Kidney (tissue), 14 donors: Measurements from ENCODE around the gene PDE1A. TPM values are rescaled to one million over a fixed set of nuclear protein-coding genes. Genes with fewer than 3 reads are reported as not detected.

Experiments
- DNase-seq, 5 donors: peaks; one replicate each; pipeline ENCODE4 v3.0.0-alpha.2; 2013 to 2020
- FAIRE-seq: peaks from 2 replicates; lab custom pipeline; 2012; peaks lifted over from hg19 to GRCh38; lab: Jason Lieb, UNC
- H3K27ac ChIP-seq, 2 donors: one replicate each; pipeline ENCODE4 v1.7.0; 2013; ENCODE audit warnings: low read depth in 2 of 2, low read length in 2 of 2, inconsistent platforms in 1 of 2
- H3K27me3 ChIP-seq: one replicate; pipeline ENCODE4 v1.7.1; 2013; ENCODE audit warnings: low read length, inconsistent platforms; ENCODE audit not compliant: control insufficient read depth, insufficient read depth
- H3K36me3 ChIP-seq, 3 donors: one replicate each; pipeline versions ENCODE4 v1.7.0 to v1.7.1; 2013; ENCODE audit warnings: low read length in 3 of 3, control low read depth in 1 of 3, inconsistent platforms in 1 of 3; ENCODE audit not compliant: insufficient read depth in 3 of 3, control insufficient read depth in 2 of 3
- H3K4me1 ChIP-seq, 3 donors: one replicate each; pipeline versions ENCODE4 v1.7.0 to v1.7.1; 2013; ENCODE audit warnings: low read length in 3 of 3, inconsistent platforms in 1 of 3, low read depth in 1 of 3; ENCODE audit not compliant: control insufficient read depth in 2 of 3, insufficient read depth in 2 of 3
- H3K4me3 ChIP-seq, 3 donors: one replicate each; pipeline versions ENCODE4 v1.7.0 to v1.8.1; 2013; ENCODE audit warnings: low read length in 3 of 3, control low read depth in 1 of 3, inconsistent platforms in 1 of 3
- H3K9ac ChIP-seq, 3 donors: one replicate each; pipeline versions ENCODE4 v1.7.0 to v1.7.1; 2013; ENCODE audit warnings: low read length in 3 of 3, control low read depth in 1 of 3, inconsistent platforms in 1 of 3
- H3K9me3 ChIP-seq, 3 donors: one replicate each; pipeline versions ENCODE4 v1.7.0 to v1.7.1; 2013; ENCODE audit warnings: low read length in 3 of 3, control low read depth in 1 of 3, inconsistent platforms in 1 of 3; ENCODE audit not compliant: control insufficient read depth in 2 of 3, insufficient read depth in 1 of 3
- intact Hi-C: fragments of 100-400 bp; cut with DNase I; formaldehyde crosslinking; loops from one replicate; pipeline ENCODE4 v1.11.1; 2022
- polyA plus RNA-seq: library from polyadenylated mRNA; stranded (reverse); fragments of 350-450 nt; fragmentation: Illumina TruSeq; extraction: RNeasy Lipid Tissue Mini Kit (QIAGEN cat#74804); gene quantifications from one replicate; pipeline ENCODE4 v1.2.3, GENCODE V29; 2014; ENCODE audit warnings: low read depth, low replicate concordance; ENCODE audit not compliant: insufficient read depth
- total RNA-seq: library from RNA; stranded (reverse); fragmentation: NEBNext Ultra II Directional; extraction: Animal tissue kit (Norgen Biotek cat#: 25700); gene quantifications from one replicate; pipeline ENCODE4 v1.2.1, GENCODE V29; 2021
- TF ChIP-seq, protein P1 (sequence below): IDR thresholded peaks from 3 replicates; pipeline ENCODE4 v1.5.1; 2012; ENCODE audit warnings: mild to moderate bottlenecking, moderate library complexity, borderline replicate concordance; ENCODE audit not compliant: insufficient read depth; ENCODE audit errors: extremely low read depth
- donor health status: control.
- donor health status: control.
- donor health status: control.
- donor health status: control.
- donor health status: control.
- donor health status: DM: yes; HTN: yes; CAD: no.
- donor health status: Normal renal cell carcinoma (clear cell type).

Gene PDE1A
- total and polyA plus RNA-seq, 2 donors from 2014 or later, result 40.4 to 70.5 TPM

DNA sequence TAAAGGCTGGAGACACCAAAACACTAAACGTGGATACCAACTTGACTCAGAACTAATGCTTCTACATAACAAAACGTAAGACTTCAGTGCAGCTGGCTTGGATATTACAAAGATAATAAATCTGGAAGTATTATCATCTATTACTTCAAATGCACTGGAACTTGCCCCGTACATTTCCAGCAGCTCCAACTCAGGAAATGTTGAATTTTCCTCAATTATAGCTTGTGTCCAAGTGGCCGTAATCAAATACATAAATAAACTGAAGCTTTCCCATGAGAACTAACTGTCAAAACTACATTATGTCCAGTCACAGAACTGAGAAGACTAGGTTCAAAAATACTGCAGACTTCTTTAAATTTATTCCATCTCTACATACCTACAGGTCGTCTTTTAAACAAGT lies 6.2 kb downstream of the PDE1A start:
- Histone ChIP-seq H3K9ac (peak overlapping the region in 1 of 3 donors; percentile 7), H3K27me3 (no peaks in the 10 kb centered on the region), H3K9me3 (no peaks in the 10 kb centered on the region), H3K4me1 (peaks cover 0 to 2% (median 0%) of the 10 kb centered on the region in 3 donors), H3K36me3 (no peaks in the 10 kb centered on the region), H3K27ac (peak overlapping the region in 1 of 2 donors; percentile 16), H3K4me3 (peak overlapping the region in 2 of 3 donors; percentile 26 to 44)
- intact Hi-C loops, result no loop called here
- FAIRE-seq, result no peak
- peak in 1 of 5 donors; percentile 64 for DNase-seq
- TF ChIP-seq, protein P1, sequence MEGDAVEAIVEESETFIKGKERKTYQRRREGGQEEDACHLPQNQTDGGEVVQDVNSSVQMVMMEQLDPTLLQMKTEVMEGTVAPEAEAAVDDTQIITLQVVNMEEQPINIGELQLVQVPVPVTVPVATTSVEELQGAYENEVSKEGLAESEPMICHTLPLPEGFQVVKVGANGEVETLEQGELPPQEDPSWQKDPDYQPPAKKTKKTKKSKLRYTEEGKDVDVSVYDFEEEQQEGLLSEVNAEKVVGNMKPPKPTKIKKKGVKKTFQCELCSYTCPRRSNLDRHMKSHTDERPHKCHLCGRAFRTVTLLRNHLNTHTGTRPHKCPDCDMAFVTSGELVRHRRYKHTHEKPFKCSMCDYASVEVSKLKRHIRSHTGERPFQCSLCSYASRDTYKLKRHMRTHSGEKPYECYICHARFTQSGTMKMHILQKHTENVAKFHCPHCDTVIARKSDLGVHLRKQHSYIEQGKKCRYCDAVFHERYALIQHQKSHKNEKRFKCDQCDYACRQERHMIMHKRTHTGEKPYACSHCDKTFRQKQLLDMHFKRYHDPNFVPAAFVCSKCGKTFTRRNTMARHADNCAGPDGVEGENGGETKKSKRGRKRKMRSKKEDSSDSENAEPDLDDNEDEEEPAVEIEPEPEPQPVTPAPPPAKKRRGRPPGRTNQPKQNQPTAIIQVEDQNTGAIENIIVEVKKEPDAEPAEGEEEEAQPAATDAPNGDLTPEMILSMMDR, result no peak

DNA sequence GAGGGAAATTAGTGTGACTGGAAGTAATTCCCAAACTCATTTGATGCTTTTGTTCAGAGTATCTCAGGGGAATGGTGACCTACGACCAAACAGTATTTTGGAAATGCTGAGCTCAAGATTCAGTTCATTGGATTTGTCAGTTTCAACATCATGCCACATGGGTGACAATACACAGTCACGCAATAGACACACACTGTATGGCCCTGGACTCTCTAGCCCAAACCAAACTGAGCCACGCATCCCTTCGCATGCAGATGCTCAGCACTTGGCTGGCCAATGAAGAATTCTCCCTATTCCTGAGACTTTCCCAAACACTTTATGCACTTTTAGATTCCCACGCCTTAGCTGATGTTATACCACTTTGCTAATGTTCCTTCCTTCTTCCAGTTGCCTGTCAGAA lies 10.0 kb downstream of the PDE1A start:
- DNase-seq (no peak), FAIRE-seq (no peak)
- peaks cover 0 to 2% (median 0%) of the 10 kb centered on the region in 3 donors for H3K4me1 ChIP-seq
- TF ChIP-seq, protein P1, result no peak
- H3K4me3 ChIP-seq, result no peak overlapping the region
- H3K36me3 ChIP-seq, result no peaks in the 10 kb centered on the region
- H3K9ac ChIP-seq, result no peak overlapping the region
- no peaks in the 10 kb centered on the region for H3K27me3 ChIP-seq
- H3K9me3 ChIP-seq, result no peaks in the 10 kb centered on the region
- H3K27ac ChIP-seq, result no peak overlapping the region
- intact Hi-C loops, result no loop called here

DNA sequence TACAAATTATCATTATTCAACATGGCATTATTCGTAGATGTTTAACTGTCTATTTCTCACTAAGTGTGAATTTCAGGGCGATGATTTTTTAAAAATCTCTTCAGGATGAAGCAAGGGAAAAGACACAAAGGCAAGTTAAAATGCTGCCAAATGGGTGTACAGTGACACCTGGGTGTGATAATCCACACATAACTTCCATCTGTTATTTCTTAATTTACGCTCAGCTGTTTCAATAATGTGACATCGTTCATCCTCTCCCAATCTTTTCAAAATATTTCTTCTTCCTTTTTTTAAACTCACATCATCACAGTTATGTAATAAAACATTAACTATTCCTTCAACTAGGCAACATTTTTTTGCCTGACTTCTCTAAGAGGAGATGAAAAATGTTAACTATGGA lies 10.6 kb downstream of the PDE1A start:
- DNase-seq, result no peak
- Histone ChIP-seq H3K4me1 (peaks cover 0 to 2% (median 0%) of the 10 kb centered on the region in 3 donors), H3K9ac (no peak overlapping the region), H3K27ac (no peak overlapping the region), H3K4me3 (no peak overlapping the region), H3K27me3 (no peaks in the 10 kb centered on the region), H3K9me3 (no peaks in the 10 kb centered on the region), H3K36me3 (no peaks in the 10 kb centered on the region)
- TF ChIP-seq, protein P1, result no peak
- intact Hi-C loops, result no loop called here
- FAIRE-seq, result no peak

DNA sequence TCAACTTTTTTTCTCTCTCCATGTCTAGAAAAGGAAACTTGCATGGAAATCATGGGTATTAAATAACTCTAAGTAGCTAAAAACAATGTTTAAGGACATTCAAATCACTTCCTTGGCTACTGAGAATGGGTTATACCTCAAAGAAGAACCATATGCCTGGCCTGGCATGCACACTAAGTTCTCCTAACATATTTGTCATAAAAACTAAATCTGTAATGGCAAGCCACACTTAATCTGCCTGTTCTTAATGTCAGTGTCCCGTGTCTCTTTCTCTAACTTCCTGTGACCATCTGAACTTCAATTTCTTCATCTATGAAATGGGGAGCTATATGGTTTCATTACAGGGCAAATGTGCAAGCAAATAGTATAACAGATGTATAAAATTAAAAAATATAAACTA lies 11.1 kb downstream of the PDE1A start:
- TF ChIP-seq, protein P1, result no peak
- H3K36me3 ChIP-seq, result no peaks in the 10 kb centered on the region

More for the DNA sequence above, 11.1 kb downstream of the PDE1A start:
- H3K9ac ChIP-seq, result no peak overlapping the region
- H3K4me1 ChIP-seq, result peaks cover 0 to 2% (median 0%) of the 10 kb centered on the region in 3 donors
- no peak overlapping the region for H3K4me3 ChIP-seq
- no peak overlapping the region for H3K27ac ChIP-seq
- DNase-seq (no peak), FAIRE-seq (no peak)
- H3K27me3 ChIP-seq, result no peaks in the 10 kb centered on the region
- H3K9me3 ChIP-seq, result no peaks in the 10 kb centered on the region
- intact Hi-C loops, result no loop called here
